Stimulated activated CD8-positive, alpha-beta memory T cell treated with anti-CD3 and anti-CD28 coated beads, Interleukin-7, amount 100 ng/mL, for 4 hours (primary cell): ENCODE data around the gene AGTPBP1.

Experiments used
- DNase-seq, 2 donors: peaks; one replicate each; pipeline ENCODE4 v3.0.0-alpha.2; 2020; ENCODE audit warnings: low read depth in 2 of 2

AGTPBP1 gene

GRCh38 chr9:85541876-85542275, 199.9 kb downstream of the AGTPBP1 start:
- DNase-seq = no peak

GRCh38 chr9:85536514-85536913, 205.2 kb downstream of the AGTPBP1 start:
- DNase-seq = no peak

GRCh38 chr9:85536076-85536475, 205.7 kb downstream of the AGTPBP1 start:
- DNase-seq = no peak

DNA sequence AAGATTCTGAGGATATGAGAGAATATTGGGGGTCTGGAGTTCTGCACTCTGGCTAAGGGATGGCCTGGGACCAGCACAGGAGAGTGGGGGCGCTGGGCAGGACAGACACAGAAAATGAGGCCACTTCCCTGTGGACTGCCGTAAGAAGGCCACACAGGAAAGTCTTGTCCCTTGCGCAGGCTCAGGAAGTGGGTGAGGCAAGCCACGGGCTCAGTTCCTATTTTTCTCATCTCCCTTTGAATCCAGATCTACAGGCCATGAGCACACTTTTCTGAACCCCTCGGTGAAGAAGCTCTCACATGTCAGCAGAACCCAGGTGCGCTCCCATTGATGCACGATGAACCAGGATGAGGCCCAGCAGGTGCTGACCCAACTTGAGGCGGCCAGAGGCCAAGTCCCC, 207.4 kb downstream of the AGTPBP1 start:
- no peak for DNase-seq

- DNase-seq = no peak
Measured at GRCh38 chr9:85533538-85533937, 208.2 kb downstream of the AGTPBP1 start.

DNA sequence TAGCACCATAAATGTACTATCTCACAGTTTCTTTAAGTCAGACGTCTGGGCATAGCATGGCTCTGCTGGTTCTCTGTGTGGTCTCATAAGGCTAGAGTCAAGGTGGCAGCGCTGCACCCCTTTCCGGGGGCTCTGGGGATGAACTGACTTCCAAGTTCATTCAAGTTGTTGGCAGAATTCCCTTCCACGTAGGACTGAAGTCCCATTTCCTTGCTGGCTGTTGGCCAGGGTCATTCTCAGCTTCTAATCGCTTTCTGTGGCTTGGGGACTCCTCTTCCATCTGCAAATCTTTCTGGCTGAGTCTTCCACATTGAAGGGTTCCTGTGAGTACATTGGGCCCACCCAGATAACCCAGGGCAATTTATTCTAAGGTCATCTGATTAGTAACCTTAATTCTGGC, 211.0 kb downstream of the AGTPBP1 start:
- no peak for DNase-seq

- DNase-seq = no peak
Measured at GRCh38 chr9:85528607-85529006, 213.1 kb downstream of the AGTPBP1 start.

DNA sequence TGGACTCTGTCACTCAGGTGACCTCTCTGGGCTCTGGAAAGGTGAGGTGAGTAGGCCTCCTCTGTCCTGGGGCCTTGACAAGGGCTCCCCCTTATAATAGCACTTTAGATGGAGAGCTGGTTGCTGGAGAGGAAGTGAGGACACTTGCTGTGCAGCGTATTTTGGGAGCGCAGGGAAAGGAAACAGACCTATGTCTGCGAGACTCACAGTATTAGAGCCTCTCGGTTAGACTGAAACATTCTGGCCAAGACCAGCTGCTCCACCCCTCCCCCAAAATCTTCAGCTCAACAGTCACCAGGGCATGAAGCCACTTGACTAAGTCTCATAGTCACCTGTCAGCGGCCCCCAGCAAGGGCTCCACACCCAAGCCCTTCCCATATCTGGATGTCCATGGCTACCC, 213.6 kb downstream of the AGTPBP1 start:
- no peak for DNase-seq

DNA sequence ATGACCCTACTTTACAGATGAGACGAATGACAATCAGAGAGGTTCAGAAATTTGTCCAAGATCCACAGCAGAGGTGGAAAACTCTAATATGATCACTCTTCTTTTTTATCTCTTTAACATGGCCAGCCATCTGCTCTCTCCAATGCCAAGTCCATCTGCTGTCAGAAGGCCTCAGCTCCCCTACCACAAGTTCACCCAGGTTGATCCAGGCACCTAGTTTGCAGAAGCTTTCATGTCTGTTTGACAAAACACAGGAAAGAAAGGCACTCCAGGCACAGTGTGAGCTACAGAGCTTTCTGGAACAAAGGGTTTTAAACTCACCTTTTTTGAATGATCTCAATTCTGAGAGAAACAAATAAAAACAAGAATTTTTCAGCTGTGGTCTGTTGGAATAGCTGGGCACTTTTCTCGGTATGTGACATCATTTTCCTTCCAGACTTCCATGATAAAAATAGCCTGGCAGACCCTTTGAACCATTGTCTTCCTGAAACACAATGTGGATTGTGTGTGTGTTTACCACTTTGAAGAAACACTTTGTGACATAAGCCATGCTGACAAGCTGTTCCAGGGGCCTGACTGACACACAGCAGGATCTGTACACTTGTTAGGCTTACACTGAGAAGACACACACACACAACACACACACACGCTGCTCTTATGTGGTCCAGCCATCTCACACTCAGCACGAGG, 214.3 kb downstream of the AGTPBP1 start:
- no peak for DNase-seq

DNA sequence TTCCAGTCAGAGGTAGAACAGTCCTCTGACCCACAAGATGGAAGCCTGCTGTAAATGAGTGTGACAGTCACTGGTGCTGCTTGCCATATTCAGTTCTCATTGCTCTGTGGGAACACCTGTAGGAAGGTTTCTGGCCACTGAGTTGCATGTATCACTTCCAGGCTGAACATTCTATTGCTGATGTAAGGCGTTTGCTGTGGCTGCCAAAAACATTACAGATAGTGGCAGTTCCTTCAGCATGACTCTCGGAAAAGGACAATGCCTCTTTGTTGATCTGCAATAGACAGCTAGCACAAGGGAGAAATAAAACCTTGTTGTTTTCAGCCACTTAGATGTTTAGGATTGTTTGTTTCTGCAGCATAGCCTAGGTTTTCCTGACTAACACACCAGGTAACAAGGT, 217.2 kb downstream of the AGTPBP1 start:
- no peak for DNase-seq

DNA sequence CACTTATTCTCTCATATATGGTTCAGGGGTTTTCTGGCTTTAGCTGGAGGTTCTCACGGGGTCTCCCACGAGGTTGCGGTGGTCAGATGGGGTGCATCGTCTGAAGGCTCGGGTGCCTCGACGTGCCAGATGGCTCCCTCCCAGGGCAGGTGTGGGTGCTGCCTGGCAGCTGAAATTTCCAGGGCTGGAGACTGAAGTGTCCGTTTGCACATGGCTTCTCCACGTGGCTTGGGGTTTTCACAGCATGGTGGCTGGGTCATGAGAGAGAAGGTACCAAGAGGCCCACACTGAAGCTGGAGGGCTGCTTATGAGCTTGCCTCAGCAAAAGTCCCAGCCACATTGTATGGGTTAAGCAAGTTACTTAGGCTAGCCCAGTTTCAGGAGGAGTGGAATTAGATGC, 218.6 kb downstream of the AGTPBP1 start:
- DNase-seq = no peak

DNA sequence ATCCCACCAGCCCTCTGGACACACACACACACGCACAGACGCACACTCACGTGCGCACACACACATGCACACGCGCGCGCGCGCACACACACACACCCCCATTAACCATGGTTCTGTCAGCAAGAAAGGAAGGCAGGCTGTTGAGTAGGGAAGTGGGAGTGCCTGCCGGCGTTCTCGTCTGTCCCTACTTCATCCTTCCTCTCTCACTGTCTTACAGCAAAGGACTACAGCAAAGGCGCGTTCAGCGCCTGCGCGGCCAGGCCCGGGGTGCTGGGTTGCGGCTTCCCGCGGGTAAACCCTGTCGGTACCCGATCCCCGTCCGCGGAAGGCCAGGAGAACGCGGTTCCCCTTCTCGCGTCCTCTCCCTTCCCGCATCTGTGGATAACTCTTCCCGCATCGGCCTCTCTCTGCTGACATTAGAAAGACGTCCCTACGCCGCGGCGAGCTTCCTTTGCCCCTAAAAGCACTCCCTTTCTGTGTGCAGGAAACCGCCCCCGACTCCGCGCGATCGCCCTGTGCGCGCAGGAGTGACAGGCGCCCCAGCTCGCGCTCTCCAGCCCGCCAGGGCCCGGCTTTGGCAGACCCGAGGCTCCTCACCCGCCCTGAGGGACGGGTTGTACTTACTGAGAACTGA, 219.2 kb downstream of the AGTPBP1 start:
- DNase-seq = peak in 1 of 2 donors; percentile 5

- DNase-seq = no peak
Measured at GRCh38 chr9:85521371-85522197, 220.2 kb downstream of the AGTPBP1 start.

DNA sequence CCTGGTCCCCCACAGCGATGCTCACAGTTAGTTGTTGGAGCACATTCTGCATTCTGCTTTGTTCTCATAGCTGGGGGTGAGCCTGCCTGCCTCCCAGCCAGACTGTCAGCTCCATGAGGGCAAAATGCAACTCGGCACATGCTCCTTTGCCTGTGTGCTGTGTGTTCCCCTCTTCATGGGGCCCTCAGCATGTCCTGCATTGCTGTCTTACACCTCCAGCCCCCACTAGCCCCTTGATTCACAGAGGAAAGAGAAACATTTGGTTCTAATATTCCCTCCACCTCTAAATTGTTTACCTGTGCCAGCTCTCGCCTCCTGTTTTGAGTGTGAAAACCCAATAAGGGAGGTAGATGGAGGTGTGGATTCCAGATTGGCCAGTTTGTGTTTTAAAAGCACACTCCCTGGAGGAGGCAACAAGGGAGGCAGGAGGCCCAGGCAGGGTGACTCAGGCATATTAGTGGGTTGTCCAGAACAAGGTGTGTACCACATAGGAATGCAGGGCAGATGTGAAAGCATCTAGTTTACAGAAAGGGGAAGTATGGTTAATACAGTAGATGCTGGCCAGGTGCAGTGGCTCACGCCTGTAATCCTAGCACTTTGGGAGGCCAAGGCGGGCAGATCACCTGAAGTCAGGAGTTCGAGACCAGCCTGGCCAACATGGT, 224.6 kb downstream of the AGTPBP1 start:
- no peak for DNase-seq

- DNase-seq = no peak
Measured at GRCh38 chr9:85516455-85516854, 225.3 kb downstream of the AGTPBP1 start.

GRCh38 chr9:85515021-85515420, 226.7 kb downstream of the AGTPBP1 start:
- no peak for DNase-seq

- DNase-seq = no peak
Measured at GRCh38 chr9:85514256-85514655, 227.5 kb downstream of the AGTPBP1 start.

DNA sequence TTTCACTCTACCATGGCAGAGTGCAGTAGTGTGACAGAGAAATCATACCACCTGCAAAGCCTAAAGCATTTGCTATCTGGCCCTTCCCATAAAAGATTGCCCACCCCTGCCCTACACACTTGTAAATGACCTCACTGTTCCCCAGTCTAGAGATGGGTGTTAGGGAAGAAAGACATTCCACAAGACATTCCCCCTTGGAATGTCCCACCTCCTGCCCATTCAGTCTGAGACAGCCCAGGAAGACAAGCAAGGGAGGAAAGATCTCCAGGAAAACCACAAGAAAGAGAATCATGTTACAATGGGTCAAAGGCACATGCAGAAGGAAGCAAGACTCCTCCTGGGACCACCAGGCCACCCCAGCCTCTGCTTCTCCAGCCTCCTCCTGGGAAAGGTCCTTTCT, 230.0 kb downstream of the AGTPBP1 start:
- no peak for DNase-seq

DNA sequence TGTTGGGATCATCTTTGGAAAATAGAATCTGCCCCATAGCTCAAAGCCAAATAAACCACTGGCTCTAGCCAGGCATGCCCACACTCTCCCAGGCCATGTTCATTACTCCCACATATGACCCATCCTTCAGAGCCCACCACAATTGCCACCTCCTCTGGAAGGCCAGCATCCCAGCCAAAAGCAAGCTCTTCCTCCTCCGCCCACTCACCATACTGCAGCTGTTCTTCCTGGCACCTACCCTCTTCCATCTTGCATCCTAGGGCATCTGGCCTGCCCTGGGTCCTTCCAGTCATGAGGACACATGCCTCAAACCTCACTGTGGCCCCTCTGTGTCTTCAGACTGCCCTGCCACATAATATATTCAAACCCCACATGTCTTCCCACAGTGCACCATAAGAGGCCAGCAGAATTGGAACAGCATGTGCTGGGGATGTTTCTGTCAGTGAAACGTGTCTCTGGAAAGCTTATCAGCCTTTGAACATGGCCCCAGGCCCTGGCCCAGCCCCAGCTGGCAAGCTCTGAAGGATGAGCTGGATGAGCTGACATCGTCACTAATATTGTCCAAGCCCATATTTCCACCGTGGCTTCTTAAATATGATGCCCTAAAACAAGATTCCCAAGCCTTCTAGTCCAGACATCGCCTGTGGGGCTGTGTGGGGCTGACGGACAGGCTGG, 230.8 kb downstream of the AGTPBP1 start:
- DNase-seq = no peak

GRCh38 chr9:85508616-85509015, 233.1 kb downstream of the AGTPBP1 start:
- DNase-seq = no peak

GRCh38 chr9:85505612-85506011, 236.1 kb downstream of the AGTPBP1 start:
- no peak for DNase-seq
